VCaP (cell line): ENCODE measurements around the gene F2RL2.

Source experiments
- H3K27ac ChIP-seq: fragments of 450-650 bp; 2 replicates; pipeline ENCODE4 v1.5.1; 2017
- TF ChIP-seq, protein P1 (sequence below): fragments of 450-650 bp; conservative IDR thresholded peaks from 2 replicates; pipeline ENCODE4 v1.5.1; 2017; ENCODE audit warnings: mild to moderate bottlenecking, moderate library complexity

The F2RL2 gene

DNA sequence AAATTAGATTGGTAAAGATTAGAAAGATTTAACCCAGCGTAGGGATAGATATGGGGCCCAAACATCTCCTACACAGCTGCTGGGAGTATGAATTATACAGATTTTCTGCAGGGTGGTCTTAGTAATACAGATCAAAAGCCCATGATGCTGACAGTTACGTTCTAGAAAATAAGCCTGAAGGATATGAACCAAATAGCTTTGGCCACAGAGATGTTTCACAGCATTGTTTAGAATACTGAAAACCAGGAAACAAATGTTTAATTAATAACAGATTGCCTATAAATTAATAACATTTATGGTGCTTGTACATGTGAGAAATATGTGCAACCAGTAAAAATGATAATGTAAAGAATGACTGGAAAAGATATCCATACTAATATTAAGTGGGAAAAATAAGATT is 24.7 kb downstream of the F2RL2 start:
- H3K27ac ChIP-seq = no peak overlapping the region
- TF ChIP-seq, protein P1, sequence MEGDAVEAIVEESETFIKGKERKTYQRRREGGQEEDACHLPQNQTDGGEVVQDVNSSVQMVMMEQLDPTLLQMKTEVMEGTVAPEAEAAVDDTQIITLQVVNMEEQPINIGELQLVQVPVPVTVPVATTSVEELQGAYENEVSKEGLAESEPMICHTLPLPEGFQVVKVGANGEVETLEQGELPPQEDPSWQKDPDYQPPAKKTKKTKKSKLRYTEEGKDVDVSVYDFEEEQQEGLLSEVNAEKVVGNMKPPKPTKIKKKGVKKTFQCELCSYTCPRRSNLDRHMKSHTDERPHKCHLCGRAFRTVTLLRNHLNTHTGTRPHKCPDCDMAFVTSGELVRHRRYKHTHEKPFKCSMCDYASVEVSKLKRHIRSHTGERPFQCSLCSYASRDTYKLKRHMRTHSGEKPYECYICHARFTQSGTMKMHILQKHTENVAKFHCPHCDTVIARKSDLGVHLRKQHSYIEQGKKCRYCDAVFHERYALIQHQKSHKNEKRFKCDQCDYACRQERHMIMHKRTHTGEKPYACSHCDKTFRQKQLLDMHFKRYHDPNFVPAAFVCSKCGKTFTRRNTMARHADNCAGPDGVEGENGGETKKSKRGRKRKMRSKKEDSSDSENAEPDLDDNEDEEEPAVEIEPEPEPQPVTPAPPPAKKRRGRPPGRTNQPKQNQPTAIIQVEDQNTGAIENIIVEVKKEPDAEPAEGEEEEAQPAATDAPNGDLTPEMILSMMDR = no peak

DNA sequence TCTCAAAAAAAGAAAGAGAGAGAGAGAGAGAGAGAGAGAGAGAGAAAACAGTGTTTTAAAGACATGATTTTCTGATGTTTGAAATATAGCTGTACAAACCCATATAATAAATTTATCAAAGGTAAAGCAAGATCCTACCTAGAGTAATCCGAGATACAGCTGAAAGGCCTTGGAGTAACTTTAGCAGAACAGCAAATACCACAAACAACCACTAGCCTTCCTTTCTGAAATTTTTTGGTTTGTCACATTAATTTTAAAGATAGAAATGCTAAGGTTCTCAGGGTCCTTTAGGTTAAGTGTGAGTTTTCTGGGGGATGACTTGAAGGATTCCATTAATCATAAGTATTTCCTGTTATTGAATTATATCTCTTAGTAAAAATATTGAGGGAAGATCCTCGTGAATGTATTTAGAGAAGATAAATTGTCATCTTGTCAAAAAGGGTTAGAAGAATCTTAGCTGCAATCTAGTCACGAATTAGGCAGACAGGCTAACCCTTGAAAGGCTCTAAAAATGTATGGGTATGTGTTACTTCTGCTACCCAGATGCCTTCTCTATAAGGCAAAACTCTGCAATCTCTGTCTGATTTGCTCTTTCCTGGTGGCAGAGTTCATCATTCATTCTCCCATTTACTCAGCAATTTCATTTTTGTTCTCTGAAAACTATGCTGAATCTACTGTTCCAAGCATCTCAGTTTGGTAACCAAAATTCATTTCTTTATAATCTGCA is 27.3 kb downstream of the F2RL2 start:
- no peak overlapping the region for H3K27ac ChIP-seq
- TF ChIP-seq, protein P1 = no peak

DNA sequence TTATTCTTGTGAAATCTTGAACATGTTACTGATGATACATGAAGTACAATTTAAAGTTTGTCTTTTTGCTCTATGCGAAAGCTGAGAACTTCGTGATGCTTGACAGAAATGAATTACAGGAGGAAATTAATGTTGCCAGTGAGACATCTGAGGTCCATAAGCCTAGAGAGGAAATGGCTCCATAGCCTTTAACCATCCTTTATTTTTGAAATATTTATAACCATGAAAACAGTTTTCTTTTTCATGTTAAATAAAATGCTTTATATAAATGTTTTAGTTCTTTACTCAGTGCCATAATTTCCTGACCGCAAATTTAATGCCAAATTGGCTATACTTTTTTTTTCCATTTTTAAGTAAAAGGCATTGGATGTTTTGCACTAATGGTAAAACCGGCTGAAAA is 29.1 kb downstream of the F2RL2 start:
- TF ChIP-seq, protein P1 = no peak

DNA sequence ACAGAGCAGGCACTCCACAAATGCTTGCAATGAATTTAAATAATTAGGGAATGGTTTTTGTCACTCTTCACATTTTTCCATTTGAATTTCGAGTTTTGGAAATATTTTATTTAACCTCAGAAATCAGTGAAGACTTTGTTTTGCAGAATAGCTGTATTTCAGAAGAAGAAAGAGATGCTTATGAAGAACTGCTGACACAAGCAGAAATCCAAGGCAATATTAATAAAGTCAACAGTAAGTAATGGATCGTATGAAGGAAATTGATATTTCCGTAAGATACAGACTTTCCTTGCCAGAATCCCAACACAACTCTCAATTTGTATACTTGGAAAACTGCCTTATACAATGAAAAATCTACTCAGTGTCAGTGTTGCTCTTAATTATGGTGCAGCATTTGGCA is 30.5 kb downstream of the F2RL2 start:
- H3K27ac ChIP-seq = no peak overlapping the region
- TF ChIP-seq, protein P1 = no peak

More for the DNA sequence above, 29.1 kb downstream of the F2RL2 start:
- no peak overlapping the region for H3K27ac ChIP-seq

DNA sequence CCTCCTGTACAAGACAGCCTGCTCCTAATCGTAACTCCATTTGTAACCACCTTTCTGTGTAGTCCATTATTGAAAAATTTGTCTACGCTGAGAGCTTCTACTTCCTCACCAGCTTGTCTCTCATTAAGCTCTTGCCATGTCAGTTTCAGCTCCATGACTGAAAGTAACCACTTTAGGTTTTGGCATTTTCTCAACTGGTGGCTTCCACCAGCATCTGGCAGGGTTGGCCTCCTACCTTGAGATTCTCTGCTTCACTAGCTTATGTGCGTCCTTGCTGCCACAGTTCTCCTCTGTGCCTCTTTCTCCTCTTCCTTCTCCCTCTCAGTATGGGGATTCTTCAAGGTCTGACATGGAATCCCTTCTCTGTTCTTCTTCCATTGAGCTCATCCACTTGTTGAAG is 31.8 kb downstream of the F2RL2 start:
- H3K27ac ChIP-seq = no peak overlapping the region
- TF ChIP-seq, protein P1 = no peak

DNA sequence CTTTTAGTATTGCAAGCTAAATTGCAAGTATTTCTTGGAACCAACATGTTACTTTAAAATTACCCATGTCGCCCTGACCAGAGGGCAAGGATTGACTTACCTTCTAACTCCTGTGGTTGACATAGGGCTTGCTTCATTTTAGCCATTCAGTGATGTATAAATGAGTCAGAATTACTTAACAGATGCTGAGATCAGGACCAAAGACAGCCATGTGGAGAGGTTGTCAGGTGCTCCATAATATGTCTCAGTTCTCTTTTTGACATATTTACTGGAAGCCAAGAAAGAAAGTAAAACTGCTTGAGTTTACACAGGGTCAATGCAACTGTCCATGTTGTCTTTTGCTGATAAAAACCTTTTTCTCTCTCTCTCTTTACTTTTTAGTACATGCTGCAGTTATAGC is 33.2 kb downstream of the F2RL2 start:
- no peak overlapping the region for H3K27ac ChIP-seq
- TF ChIP-seq, protein P1 = no peak

DNA sequence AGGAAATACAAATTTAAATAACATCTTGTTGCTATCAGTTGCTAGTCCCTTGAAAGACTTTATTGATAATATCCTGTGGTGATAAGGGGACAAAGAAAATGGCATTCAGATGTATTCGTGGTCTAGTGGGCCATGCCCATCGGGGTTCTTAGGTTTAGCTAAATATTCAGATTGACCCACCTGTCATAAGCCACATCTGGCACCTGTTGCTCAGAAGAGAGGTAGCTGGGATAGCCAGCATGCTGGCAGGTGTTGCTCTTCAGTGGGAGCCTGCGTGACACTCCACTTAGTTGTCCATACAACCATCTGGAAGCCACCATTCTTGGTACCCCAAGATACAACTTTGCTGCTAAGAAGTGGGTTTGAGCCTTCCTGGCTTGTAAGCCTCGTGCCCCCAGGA is 36.7 kb downstream of the F2RL2 start:
- TF ChIP-seq, protein P1 = no peak
- H3K27ac ChIP-seq = no peak overlapping the region
